IMR-90 (cell line): Measurements from ENCODE around the gene UTP14C. TPM values are rescaled to one million over a fixed set of nuclear protein-coding genes. Genes with fewer than 3 reads are reported as not detected.

Experiments
- ATAC-seq: fragments of 200-7000 bp; cut with Tn5 transposase; 2 replicates; pipeline ENCODE4 v1.9.1; 2020; ENCODE audit warnings: low read depth, mild to moderate bottlenecking, moderate library complexity
- BruUV-seq: library from RNA; stranded (reverse); fragments of 400-500 nt; replicated peaks from 2 replicates; lab custom pipeline; 2021; lab: Mats Ljungman, UMichigan
- CTCF ChIA-PET: fragments of 300-600 bp; formaldehyde crosslinking; extraction: SDS; loops from one replicate; lab custom pipeline; 2021; ENCODE audit warnings: antibody characterized with exemption; lab: Yijun Ruan, JAX
- POLR2A ChIA-PET: fragments of 300-600 bp; sonication (Branson Sonifier 250); formaldehyde crosslinking; loops from one replicate; lab custom pipeline; 2022; ENCODE audit warnings: antibody characterized with exemption; ENCODE audit not compliant: unreplicated experiment; lab: Charles Lee
- DNase-seq: peaks from one replicate; pipeline ENCODE4 v3.0.0; 2013
- H2AFZ ChIP-seq: replicated peaks from 2 replicates; pipeline ENCODE3; 2013; ENCODE audit warnings: low read length, mild to moderate bottlenecking; ENCODE audit not compliant: poor library complexity
- H2AK5ac ChIP-seq: 2 replicates; pipeline ENCODE4 v1.6.1; 2013; ENCODE audit warnings: low read depth, low read length, inconsistent platforms
- H2AK9ac ChIP-seq: replicated peaks from 2 replicates; pipeline ENCODE3; 2013; ENCODE audit warnings: mild to moderate bottlenecking, low read depth, low read length, moderate library complexity; ENCODE audit not compliant: poor library complexity
- H2BK120ac ChIP-seq: 2 replicates; pipeline ENCODE4 v1.6.1; 2013; ENCODE audit warnings: low read depth, low read length, inconsistent platforms
- H2BK15ac ChIP-seq: 3 replicates; pipeline ENCODE4 v1.6.1; 2013; ENCODE audit warnings: low read depth, low read length, inconsistent platforms
- H2BK20ac ChIP-seq: 2 replicates; pipeline ENCODE4 v1.6.1; 2013; ENCODE audit warnings: low read depth, mild to moderate bottlenecking, inconsistent platforms, low read length, moderate library complexity
- H2BK5ac ChIP-seq: 2 replicates; pipeline ENCODE4 v1.6.1; 2013; ENCODE audit warnings: mild to moderate bottlenecking, low read depth, low read length, inconsistent platforms; ENCODE audit not compliant: poor library complexity, severe bottlenecking
- H3K14ac ChIP-seq: replicated peaks from 2 replicates; pipeline ENCODE4 v1.6.1; 2013; ENCODE audit warnings: low read depth, low read length, inconsistent platforms
- H3K18ac ChIP-seq: 2 replicates; pipeline ENCODE4 v1.6.1; 2013; ENCODE audit warnings: low read depth, low read length, control low read depth
- H3K23ac ChIP-seq: 2 replicates; pipeline ENCODE4 v1.6.1; 2013; ENCODE audit warnings: low read depth, low read length, inconsistent platforms
- H3K27ac ChIP-seq: 2 replicates; pipeline ENCODE4 v1.5.1; 2013; ENCODE audit warnings: mild to moderate bottlenecking, control low read depth, low read length; ENCODE audit not compliant: insufficient read depth
- H3K27me3 ChIP-seq: 2 replicates; pipeline ENCODE4 v1.6.1; 2013; ENCODE audit warnings: low read length; ENCODE audit not compliant: control insufficient read depth, insufficient read depth
- H3K36me3 ChIP-seq: 2 replicates; pipeline ENCODE4 v1.6.1; 2013; ENCODE audit warnings: low read length, mixed read lengths; ENCODE audit not compliant: control insufficient read depth, insufficient read depth
- H3K4ac ChIP-seq: 2 replicates; pipeline ENCODE4 v1.6.1; 2013; ENCODE audit warnings: low read depth, low read length, inconsistent platforms
- H3K4me1 ChIP-seq: 2 replicates; pipeline ENCODE4 v1.6.1; 2013; ENCODE audit warnings: low read length, mixed read lengths; ENCODE audit not compliant: control insufficient read depth, insufficient read depth
- H3K4me2 ChIP-seq: 2 replicates; pipeline ENCODE4 v1.6.1; 2013; ENCODE audit warnings: low read depth, mild to moderate bottlenecking, control low read depth, low read length, moderate library complexity
- H3K4me3 ChIP-seq: 2 replicates; pipeline ENCODE4 v1.5.1; 2013; ENCODE audit warnings: low read depth, mild to moderate bottlenecking, control low read depth, low read length, moderate library complexity; ENCODE audit not compliant: insufficient read depth
- H3K56ac ChIP-seq: 2 replicates; pipeline ENCODE4 v1.6.1; 2013; ENCODE audit warnings: low read length, inconsistent platforms; ENCODE audit not compliant: insufficient read depth; ENCODE audit errors: extremely low read depth
- H3K79me1 ChIP-seq, 2 experiments: 2 replicates each; pipeline ENCODE4 v1.6.1; 2013; ENCODE audit warnings: low read length in 2 of 2, inconsistent platforms in 1 of 2, low read depth in 1 of 2
- H3K9ac ChIP-seq: 2 replicates; pipeline ENCODE4 v1.6.1; 2013; ENCODE audit warnings: low read depth, low read length, control low read depth
- H3K9me1 ChIP-seq: 2 replicates; pipeline ENCODE4 v1.6.1; 2013; ENCODE audit warnings: low read length, inconsistent platforms; ENCODE audit not compliant: insufficient read depth
- H3K9me3 ChIP-seq: 2 replicates; pipeline ENCODE4 v1.6.1; 2013; ENCODE audit warnings: low read length; ENCODE audit not compliant: control insufficient read depth, insufficient read depth
- H4K20me1 ChIP-seq: 2 replicates; pipeline ENCODE4 v1.6.1; 2013; ENCODE audit warnings: low read length, inconsistent platforms; ENCODE audit not compliant: insufficient read depth
- H4K5ac ChIP-seq: 2 replicates; pipeline ENCODE4 v1.6.1; 2013; ENCODE audit warnings: mild to moderate bottlenecking, low read depth, low read length, control low read depth
- H4K8ac ChIP-seq, 2 experiments: 2 replicates each; pipeline ENCODE4 v1.6.1; 2013; ENCODE audit warnings: low read depth in 2 of 2, low read length in 2 of 2, control low read depth in 1 of 2, inconsistent platforms in 1 of 2
- H4K91ac ChIP-seq: 2 replicates; pipeline ENCODE4 v1.6.1; 2013; ENCODE audit warnings: low read depth, low read length, inconsistent platforms; ENCODE audit not compliant: insufficient read depth
- CEBPB ChIP-seq: IDR thresholded peaks from 2 replicates; pipeline ENCODE4 v1.6.1; 2012; ENCODE audit warnings: low read depth, low read length, improper control_type of control experiment
- CTCF ChIP-seq: conservative IDR thresholded peaks from 2 replicates; pipeline ENCODE4 v1.5.1; 2012; ENCODE audit warnings: mild to moderate bottlenecking, low read depth, low read length, improper control_type of control experiment
- WGBS, 2 experiments: methylation state at CpG; one replicate each; pipeline versions ENCODE4 v1.1.5 to v1.1.7; 2013; ENCODE audit warnings: missing lambda C conversion rate in 2 of 2; ENCODE audit not compliant: insufficient read length in 1 of 2; ENCODE audit errors: extremely low coverage in 2 of 2; 5-methylcytosine and 5-hydroxymethylcytosine counted together
- dilution Hi-C: fragments of 300-500 bp; cut with HindIII; formaldehyde crosslinking; loops from one replicate; pipeline ENCODE4 v1.14.3; 2018; ENCODE audit warnings: low sequenced_read_pairs; ENCODE audit not compliant: unreplicated experiment
- in situ Hi-C: fragments of 300-500 bp; cut with MboI; formaldehyde crosslinking; loops from 3 replicates; pipeline ENCODE4 v1.14.3; 2019; ENCODE audit warnings: low sequenced_read_pairs, inconsistent platforms, mixed read lengths
- intact Hi-C: fragments of 100-400 bp; cut with micrococcal nuclease; formaldehyde crosslinking; loops from 2 replicates; pipeline ENCODE4 v1.10.0; 2022
- polyA plus RNA-seq, 3 experiments: library from polyadenylated mRNA; depleted of rRNA; stranded (reverse); fragments of >200 nt; gene quantifications; 2 replicates each; pipeline ENCODE4 v1.2.3, GENCODE V29; 2012; ENCODE audit warnings: low replicate concordance in 1 of 3
- total RNA-seq: library from RNA; depleted of rRNA; stranded (reverse); fragments of >200 nt; gene quantifications from 2 replicates; pipeline ENCODE4 v1.2.3, GENCODE V29; 2012

UTP14C gene
- total and polyA plus RNA-seq, 2 of the 4 experiments (the other 2 are of a cell fraction), result 8.2 to 12.5 TPM

- DNase-seq (no peak), ATAC-seq (peak; percentile 4)
- Histone ChIP-seq H3K9ac (peak within 1 kb of the TSS; percentile 88), H4K8ac (peak within 1 kb of the TSS; percentile 71 to 98), H4K5ac (no peak within 1 kb of the TSS), H4K20me1 (no peaks in the 10 kb centered on the region), H3K36me3 (no peaks in the 10 kb centered on the region), H2BK120ac (no peak within 1 kb of the TSS), H2BK20ac (no peak within 1 kb of the TSS), H3K18ac (no peak within 1 kb of the TSS), H2BK5ac (no peak within 1 kb of the TSS), H3K56ac (no peak within 1 kb of the TSS), H4K91ac (peak within 1 kb of the TSS; percentile 7; the same call in 1 of the 2 replicates), H3K23ac (peak within 1 kb of the TSS; percentile 89), H2BK15ac (no peak within 1 kb of the TSS), H3K27me3 (peaks cover 14% of the 10 kb centered on the region), H3K4ac (peak within 1 kb of the TSS; percentile 87), H3K79me1 (peaks cover 4 to 16% of the 10 kb centered on the region in 2 experiments), H2AK5ac (no peak within 1 kb of the TSS), H3K9me3 (no peaks in the 10 kb centered on the region), H3K27ac (no peak within 1 kb of the TSS; the same call in 1 of the 2 replicates), H2AK9ac (peak within 1 kb of the TSS; percentile 92), H2AFZ (peak within 1 kb of the TSS; percentile 100), H3K9me1 (peaks cover 2% of the 10 kb centered on the region; the same call in 1 of the 2 replicates), H3K14ac (peak within 1 kb of the TSS; percentile 98), H3K4me2 (peak within 1 kb of the TSS; percentile 91), H3K4me1 (no peaks in the 10 kb centered on the region), H3K4me3 (peak within 1 kb of the TSS; percentile 92)
- ChIA-PET CTCF (no interaction called here), POLR2A (no interaction called here)
- intact Hi-C loops (loop anchor here (5.0 to 10.0 kb wide), 2 partner anchors 196 to 441 kb away; partner anchors contain the start of gene VPS36), in situ Hi-C loops (loop anchor here (25.0 kb wide), 1 partner anchor 451 kb away; the partner anchor contains the start of genes CKAP2 and VPS36), dilution Hi-C loops (no loop called here)
- no TSS peak for BruUV-seq
- TF ChIP-seq CTCF (0 out of 2 replicates have a peak, but pooled peaks have one; percentile 20), CEBPB (no peak)
- 0% methylated on average over 3 of the region's 46 CpGs; no CpG with 5 or more reads in 1 of the 2 experiments for WGBS, 2 experiments
Observed at GRCh38 chr13:52010890-52011631, 13.4 kb upstream of the UTP14C start, which contains the start of gene ATP7B. TSS of gene ATP7B (minus strand) at chr13:52011450. CDS start at chr13:52011337, 113 bp downstream.
